ENCODE data around the gene DUSP3.

DNA sequence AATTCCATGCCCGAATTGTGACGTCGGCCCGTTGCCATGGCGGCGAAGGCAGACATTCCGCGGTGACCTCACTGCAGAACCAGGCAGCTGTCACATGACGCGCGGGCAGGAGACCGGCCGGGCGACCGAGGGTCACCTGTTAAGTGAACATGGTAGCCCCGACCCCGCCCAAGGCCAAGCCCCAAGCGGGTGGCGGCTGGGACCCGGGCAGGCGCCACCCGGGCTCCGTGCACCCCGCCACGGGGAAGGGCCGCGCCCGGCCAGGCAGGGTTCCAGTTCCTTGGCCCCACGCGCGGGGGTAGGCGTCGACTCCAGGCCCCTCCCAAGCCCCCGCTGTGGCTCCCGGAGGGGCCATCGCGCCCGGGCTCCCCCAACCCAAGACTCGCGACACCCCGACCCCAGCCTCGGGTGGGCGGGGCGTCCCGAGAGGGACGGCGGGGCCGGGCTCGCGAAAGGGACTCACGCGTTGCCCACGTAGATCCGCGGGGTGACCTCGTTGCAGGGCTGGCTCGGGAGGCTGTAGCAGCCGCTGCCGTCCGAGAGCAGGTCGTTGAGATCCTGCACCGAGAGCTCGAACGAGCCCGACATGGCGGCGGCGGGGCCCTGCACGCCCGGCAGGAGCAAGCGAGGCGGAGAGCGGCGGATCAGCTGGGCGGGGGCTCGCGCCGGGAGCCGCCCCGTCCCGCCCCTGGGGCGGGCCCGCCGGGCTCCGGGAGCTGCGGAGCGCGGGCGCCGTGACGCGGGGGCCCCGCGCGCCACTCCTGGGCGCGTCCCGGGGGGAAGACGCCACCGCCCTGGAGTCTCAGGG, at the start of gene DUSP3:
- TF ChIP-seq, protein P1, sequence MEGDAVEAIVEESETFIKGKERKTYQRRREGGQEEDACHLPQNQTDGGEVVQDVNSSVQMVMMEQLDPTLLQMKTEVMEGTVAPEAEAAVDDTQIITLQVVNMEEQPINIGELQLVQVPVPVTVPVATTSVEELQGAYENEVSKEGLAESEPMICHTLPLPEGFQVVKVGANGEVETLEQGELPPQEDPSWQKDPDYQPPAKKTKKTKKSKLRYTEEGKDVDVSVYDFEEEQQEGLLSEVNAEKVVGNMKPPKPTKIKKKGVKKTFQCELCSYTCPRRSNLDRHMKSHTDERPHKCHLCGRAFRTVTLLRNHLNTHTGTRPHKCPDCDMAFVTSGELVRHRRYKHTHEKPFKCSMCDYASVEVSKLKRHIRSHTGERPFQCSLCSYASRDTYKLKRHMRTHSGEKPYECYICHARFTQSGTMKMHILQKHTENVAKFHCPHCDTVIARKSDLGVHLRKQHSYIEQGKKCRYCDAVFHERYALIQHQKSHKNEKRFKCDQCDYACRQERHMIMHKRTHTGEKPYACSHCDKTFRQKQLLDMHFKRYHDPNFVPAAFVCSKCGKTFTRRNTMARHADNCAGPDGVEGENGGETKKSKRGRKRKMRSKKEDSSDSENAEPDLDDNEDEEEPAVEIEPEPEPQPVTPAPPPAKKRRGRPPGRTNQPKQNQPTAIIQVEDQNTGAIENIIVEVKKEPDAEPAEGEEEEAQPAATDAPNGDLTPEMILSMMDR (IDR thresholded peaks at IDR 0.05) = peak in 2 of 4 experiments; percentile 15 to 29
- TF ChIP-seq POLR2A (IDR thresholded peaks at IDR 0.05) = peak; percentile 95

All from uterus (tissue), 2 donors.